GM10248 (cell line): Measurements from ENCODE around the gene IRAK1.

ENCODE experiments used
- CTCF ChIA-PET: fragments of 300-600 bp; sonication (Branson Sonifier 250); formaldehyde crosslinking; extraction: SDS; loops from one replicate; lab custom pipeline; 2021; ENCODE audit warnings: antibody characterized with exemption; lab: Yijun Ruan, JAX
- POLR2A ChIA-PET: fragments of 350-650 bp; sonication (Branson Sonifier 250); formaldehyde crosslinking; extraction: SDS; loops from one replicate; lab custom pipeline; 2020; ENCODE audit warnings: antibody characterized with exemption; lab: Yijun Ruan, JAX
- DNase-seq: peaks from one replicate; pipeline ENCODE4 v3.0.0; 2012; ENCODE audit errors: extremely low spot score
- CTCF ChIP-seq: IDR thresholded peaks from 2 replicates; pipeline ENCODE4 v1.5.1; 2012; ENCODE audit warnings: mild to moderate bottlenecking, low read depth; ENCODE audit errors: extremely low read depth, missing control alignments, control extremely low read depth

IRAK1 gene

GRCh38 chrX:153968255-153968654 is 51.4 kb downstream of the IRAK1 start:
- ChIA-PET POLR2A (interaction anchor here (0.9 kb wide), 1 partner anchor 21 kb away, joined by 3 read pairs; no protein-coding TSS in a partner anchor), CTCF (interaction anchor here (1.0 to 14.3 kb wide), 2 partner anchors 19 to 204 kb away, joined by 3 to 137 read pairs; partner anchors contain the start of genes PLXNB3 and RENBP)
- DNase-seq: no peak

GRCh38 chrX:153967536-153968224 is 52.0 kb downstream of the IRAK1 start:
- DNase-seq: no peak
- ChIA-PET CTCF (interaction anchor here (0.8 to 14.3 kb wide), 3 partner anchors 18 to 45 kb away, joined by 3 to 137 read pairs (median 9); partner anchors contain the start of genes ARHGAP4 and RENBP), POLR2A (interaction anchor here (0.9 kb wide), 1 partner anchor 20 kb away, joined by 3 read pairs; no protein-coding TSS in a partner anchor)
- no peak for TF ChIP-seq CTCF

More at GRCh38 chrX:153968255-153968654, 51.4 kb downstream of the IRAK1 start:
- TF ChIP-seq CTCF: no peak

- no peak for DNase-seq
- POLR2A ChIA-PET: interaction anchor here (0.6 kb wide), 1 partner anchor 72 kb away, joined by 6 read pairs; no protein-coding TSS in a partner anchor
- no peak for TF ChIP-seq CTCF
- CTCF ChIA-PET: interaction anchor here (0.8 to 14.3 kb wide), 4 partner anchors 18 to 46 kb away, joined by 3 to 137 read pairs (median 6); partner anchors contain the start of genes ARHGAP4 and RENBP
These were observed 52.7 kb downstream of the IRAK1 start for GRCh38 chrX:153966841-153967535.

GRCh38 chrX:153966283-153966688 is 53.4 kb downstream of the IRAK1 start:
- ChIA-PET CTCF (interaction anchor here (0.9 to 14.3 kb wide), 3 partner anchors 17 to 47 kb away, joined by 3 to 137 read pairs (median 9); partner anchors contain the start of gene RENBP), POLR2A (interaction anchor here (0.6 kb wide), 1 partner anchor 73 kb away, joined by 6 read pairs; no protein-coding TSS in a partner anchor)
- DNase-seq: no peak
- no peak for TF ChIP-seq CTCF

- no peak for TF ChIP-seq CTCF
- DNase-seq: no peak
- ChIA-PET CTCF (interaction anchor here (1.1 to 14.3 kb wide), 2 partner anchors 9 to 16 kb away, joined by 3 to 137 read pairs; partner anchors contain the start of gene RENBP), POLR2A (no interaction called here)
These were observed 54.3 kb downstream of the IRAK1 start for GRCh38 chrX:153965406-153965805.

- ChIA-PET POLR2A (no interaction called here), CTCF (interaction anchor here (14.3 kb wide), 1 partner anchor 15 kb away, joined by 137 read pairs; the partner anchor contains the start of gene RENBP)
- DNase-seq: no peak
- TF ChIP-seq CTCF: no peak
These were observed 55.6 kb downstream of the IRAK1 start for GRCh38 chrX:153964105-153964504.
